IMR-90 (cell line): ENCODE data around the gene ITGAX. TPM values are rescaled to one million over a fixed set of nuclear protein-coding genes. Genes with fewer than 3 reads are reported as not detected.

ENCODE experiments used
- ATAC-seq: fragments of 200-7000 bp; cut with Tn5 transposase; 2 replicates; pipeline ENCODE4 v1.9.1; 2020; ENCODE audit warnings: low read depth, mild to moderate bottlenecking, moderate library complexity
- BruUV-seq: library from RNA; stranded (reverse); fragments of 400-500 nt; replicated peaks from 2 replicates; lab custom pipeline; 2021; lab: Mats Ljungman, UMichigan
- CTCF ChIA-PET: fragments of 300-600 bp; formaldehyde crosslinking; extraction: SDS; loops from one replicate; lab custom pipeline; 2021; ENCODE audit warnings: antibody characterized with exemption; lab: Yijun Ruan, JAX
- POLR2A ChIA-PET: fragments of 300-600 bp; sonication (Branson Sonifier 250); formaldehyde crosslinking; loops from one replicate; lab custom pipeline; 2022; ENCODE audit warnings: antibody characterized with exemption; ENCODE audit not compliant: unreplicated experiment; lab: Charles Lee
- DNase-seq: peaks from one replicate; pipeline ENCODE4 v3.0.0; 2013
- H2AFZ ChIP-seq: replicated peaks from 2 replicates; pipeline ENCODE3; 2013; ENCODE audit warnings: low read length, mild to moderate bottlenecking; ENCODE audit not compliant: poor library complexity
- H2AK5ac ChIP-seq: 2 replicates; pipeline ENCODE4 v1.6.1; 2013; ENCODE audit warnings: low read depth, low read length, inconsistent platforms
- H2AK9ac ChIP-seq: replicated peaks from 2 replicates; pipeline ENCODE3; 2013; ENCODE audit warnings: mild to moderate bottlenecking, low read depth, low read length, moderate library complexity; ENCODE audit not compliant: poor library complexity
- H2BK120ac ChIP-seq: 2 replicates; pipeline ENCODE4 v1.6.1; 2013; ENCODE audit warnings: low read depth, low read length, inconsistent platforms
- H2BK15ac ChIP-seq: 3 replicates; pipeline ENCODE4 v1.6.1; 2013; ENCODE audit warnings: low read depth, low read length, inconsistent platforms
- H2BK20ac ChIP-seq: 2 replicates; pipeline ENCODE4 v1.6.1; 2013; ENCODE audit warnings: low read depth, mild to moderate bottlenecking, inconsistent platforms, low read length, moderate library complexity
- H2BK5ac ChIP-seq: 2 replicates; pipeline ENCODE4 v1.6.1; 2013; ENCODE audit warnings: mild to moderate bottlenecking, low read depth, low read length, inconsistent platforms; ENCODE audit not compliant: poor library complexity, severe bottlenecking
- H3K14ac ChIP-seq: replicated peaks from 2 replicates; pipeline ENCODE4 v1.6.1; 2013; ENCODE audit warnings: low read depth, low read length, inconsistent platforms
- H3K18ac ChIP-seq: 2 replicates; pipeline ENCODE4 v1.6.1; 2013; ENCODE audit warnings: low read depth, low read length, control low read depth
- H3K23ac ChIP-seq: 2 replicates; pipeline ENCODE4 v1.6.1; 2013; ENCODE audit warnings: low read depth, low read length, inconsistent platforms
- H3K27ac ChIP-seq: 2 replicates; pipeline ENCODE4 v1.5.1; 2013; ENCODE audit warnings: mild to moderate bottlenecking, control low read depth, low read length; ENCODE audit not compliant: insufficient read depth
- H3K27me3 ChIP-seq: 2 replicates; pipeline ENCODE4 v1.6.1; 2013; ENCODE audit warnings: low read length; ENCODE audit not compliant: control insufficient read depth, insufficient read depth
- H3K36me3 ChIP-seq: 2 replicates; pipeline ENCODE4 v1.6.1; 2013; ENCODE audit warnings: low read length, mixed read lengths; ENCODE audit not compliant: control insufficient read depth, insufficient read depth
- H3K4ac ChIP-seq: 2 replicates; pipeline ENCODE4 v1.6.1; 2013; ENCODE audit warnings: low read depth, low read length, inconsistent platforms
- H3K4me1 ChIP-seq: 2 replicates; pipeline ENCODE4 v1.6.1; 2013; ENCODE audit warnings: low read length, mixed read lengths; ENCODE audit not compliant: control insufficient read depth, insufficient read depth
- H3K4me2 ChIP-seq: 2 replicates; pipeline ENCODE4 v1.6.1; 2013; ENCODE audit warnings: low read depth, mild to moderate bottlenecking, control low read depth, low read length, moderate library complexity
- H3K4me3 ChIP-seq: 2 replicates; pipeline ENCODE4 v1.5.1; 2013; ENCODE audit warnings: low read depth, mild to moderate bottlenecking, control low read depth, low read length, moderate library complexity; ENCODE audit not compliant: insufficient read depth
- H3K56ac ChIP-seq: 2 replicates; pipeline ENCODE4 v1.6.1; 2013; ENCODE audit warnings: low read length, inconsistent platforms; ENCODE audit not compliant: insufficient read depth; ENCODE audit errors: extremely low read depth
- H3K79me1 ChIP-seq, 2 experiments: 2 replicates each; pipeline ENCODE4 v1.6.1; 2013; ENCODE audit warnings: low read length in 2 of 2, inconsistent platforms in 1 of 2, low read depth in 1 of 2
- H3K9ac ChIP-seq: 2 replicates; pipeline ENCODE4 v1.6.1; 2013; ENCODE audit warnings: low read depth, low read length, control low read depth
- H3K9me1 ChIP-seq: 2 replicates; pipeline ENCODE4 v1.6.1; 2013; ENCODE audit warnings: low read length, inconsistent platforms; ENCODE audit not compliant: insufficient read depth
- H3K9me3 ChIP-seq: 2 replicates; pipeline ENCODE4 v1.6.1; 2013; ENCODE audit warnings: low read length; ENCODE audit not compliant: control insufficient read depth, insufficient read depth
- H4K20me1 ChIP-seq: 2 replicates; pipeline ENCODE4 v1.6.1; 2013; ENCODE audit warnings: low read length, inconsistent platforms; ENCODE audit not compliant: insufficient read depth
- H4K5ac ChIP-seq: 2 replicates; pipeline ENCODE4 v1.6.1; 2013; ENCODE audit warnings: mild to moderate bottlenecking, low read depth, low read length, control low read depth
- H4K8ac ChIP-seq, 2 experiments: 2 replicates each; pipeline ENCODE4 v1.6.1; 2013; ENCODE audit warnings: low read depth in 2 of 2, low read length in 2 of 2, control low read depth in 1 of 2, inconsistent platforms in 1 of 2
- H4K91ac ChIP-seq: 2 replicates; pipeline ENCODE4 v1.6.1; 2013; ENCODE audit warnings: low read depth, low read length, inconsistent platforms; ENCODE audit not compliant: insufficient read depth
- BHLHE40 ChIP-seq: fragments of 150-350 bp; IDR thresholded peaks from 2 replicates; pipeline ENCODE4 v1.6.1; 2016; ENCODE audit warnings: mild to moderate bottlenecking, low read depth, low read length
- CEBPB ChIP-seq: IDR thresholded peaks from 2 replicates; pipeline ENCODE4 v1.6.1; 2012; ENCODE audit warnings: low read depth, low read length, improper control_type of control experiment
- CHD1 ChIP-seq: IDR thresholded peaks from 2 replicates; pipeline ENCODE4 v1.6.1; 2012; ENCODE audit warnings: low read depth, low read length, improper control_type of control experiment
- FOS ChIP-seq: fragments of 150-350 bp; IDR thresholded peaks from 2 replicates; pipeline ENCODE4 v1.6.1; 2016; ENCODE audit warnings: low read depth, low read length
- MAFK ChIP-seq: IDR thresholded peaks from 2 replicates; pipeline ENCODE4 v1.6.1; 2012; ENCODE audit warnings: low read depth, low read length, improper control_type of control experiment
- MXI1 ChIP-seq: IDR thresholded peaks from 2 replicates; pipeline ENCODE4 v1.6.1; 2012; ENCODE audit warnings: low read depth, mild to moderate bottlenecking, low read length, moderate library complexity, borderline replicate concordance
- NFE2L2 ChIP-seq: fragments of 150-350 bp; IDR thresholded peaks from 2 replicates; pipeline ENCODE4 v1.6.1; 2016; ENCODE audit warnings: low read depth, mild to moderate bottlenecking, low read length
- POLR2A ChIP-seq: IDR thresholded peaks from 2 replicates; pipeline ENCODE4 v1.6.1; 2012; ENCODE audit warnings: mild to moderate bottlenecking, low read depth, low read length
- RAD21 ChIP-seq: IDR thresholded peaks from 2 replicates; pipeline ENCODE4 v1.6.1; 2012; ENCODE audit warnings: low read length, improper control_type of control experiment
- RCOR1 ChIP-seq: IDR thresholded peaks from 2 replicates; pipeline ENCODE4 v1.6.1; 2012; ENCODE audit warnings: mild to moderate bottlenecking, low read length, improper control_type of control experiment; ENCODE audit not compliant: insufficient replicate concordance
- RFX5 ChIP-seq: IDR thresholded peaks from 2 replicates; pipeline ENCODE4 v1.8.0; 2012; ENCODE audit warnings: low read depth, mild to moderate bottlenecking, low read length, moderate library complexity
- SMC3 ChIP-seq: fragments of 150-350 bp; IDR thresholded peaks from 2 replicates; pipeline ENCODE4 v1.6.1; 2016; ENCODE audit warnings: low read depth, mild to moderate bottlenecking, antibody characterized with exemption, low read length, moderate library complexity
- WGBS, 2 experiments: methylation state at CpG; one replicate each; pipeline versions ENCODE4 v1.1.5 to v1.1.7; 2013; ENCODE audit warnings: missing lambda C conversion rate in 2 of 2; ENCODE audit not compliant: insufficient read length in 1 of 2; ENCODE audit errors: extremely low coverage in 2 of 2; 5-methylcytosine and 5-hydroxymethylcytosine counted together
- dilution Hi-C: fragments of 300-500 bp; cut with HindIII; formaldehyde crosslinking; loops from one replicate; pipeline ENCODE4 v1.14.3; 2018; ENCODE audit warnings: low sequenced_read_pairs; ENCODE audit not compliant: unreplicated experiment
- in situ Hi-C: fragments of 300-500 bp; cut with MboI; formaldehyde crosslinking; loops from 3 replicates; pipeline ENCODE4 v1.14.3; 2019; ENCODE audit warnings: low sequenced_read_pairs, inconsistent platforms, mixed read lengths
- intact Hi-C: fragments of 100-400 bp; cut with micrococcal nuclease; formaldehyde crosslinking; loops from 2 replicates; pipeline ENCODE4 v1.10.0; 2022
- polyA plus RNA-seq, 3 experiments: library from polyadenylated mRNA; depleted of rRNA; stranded (reverse); fragments of >200 nt; gene quantifications; 2 replicates each; pipeline ENCODE4 v1.2.3, GENCODE V29; 2012; ENCODE audit warnings: low replicate concordance in 1 of 3
- total RNA-seq: library from RNA; depleted of rRNA; stranded (reverse); fragments of >200 nt; gene quantifications from 2 replicates; pipeline ENCODE4 v1.2.3, GENCODE V29; 2012
- TF ChIP-seq, protein P1 (sequence below): fragments of 150-350 bp; IDR thresholded peaks from 2 replicates; pipeline ENCODE4 v1.6.1; 2016; ENCODE audit warnings: low read depth, mild to moderate bottlenecking, low read length, moderate library complexity, borderline replicate concordance
- TF ChIP-seq, protein P2 (sequence below): fragments of 150-350 bp; IDR thresholded peaks from 2 replicates; pipeline ENCODE4 v1.6.1; 2017; ENCODE audit warnings: mild to moderate bottlenecking, antibody characterized with exemption, low read length, low read depth

The ITGAX gene
- total and polyA plus RNA-seq, 2 of the 4 experiments (the other 2 are of a cell fraction): 0.09 to 0.18 TPM

DNA sequence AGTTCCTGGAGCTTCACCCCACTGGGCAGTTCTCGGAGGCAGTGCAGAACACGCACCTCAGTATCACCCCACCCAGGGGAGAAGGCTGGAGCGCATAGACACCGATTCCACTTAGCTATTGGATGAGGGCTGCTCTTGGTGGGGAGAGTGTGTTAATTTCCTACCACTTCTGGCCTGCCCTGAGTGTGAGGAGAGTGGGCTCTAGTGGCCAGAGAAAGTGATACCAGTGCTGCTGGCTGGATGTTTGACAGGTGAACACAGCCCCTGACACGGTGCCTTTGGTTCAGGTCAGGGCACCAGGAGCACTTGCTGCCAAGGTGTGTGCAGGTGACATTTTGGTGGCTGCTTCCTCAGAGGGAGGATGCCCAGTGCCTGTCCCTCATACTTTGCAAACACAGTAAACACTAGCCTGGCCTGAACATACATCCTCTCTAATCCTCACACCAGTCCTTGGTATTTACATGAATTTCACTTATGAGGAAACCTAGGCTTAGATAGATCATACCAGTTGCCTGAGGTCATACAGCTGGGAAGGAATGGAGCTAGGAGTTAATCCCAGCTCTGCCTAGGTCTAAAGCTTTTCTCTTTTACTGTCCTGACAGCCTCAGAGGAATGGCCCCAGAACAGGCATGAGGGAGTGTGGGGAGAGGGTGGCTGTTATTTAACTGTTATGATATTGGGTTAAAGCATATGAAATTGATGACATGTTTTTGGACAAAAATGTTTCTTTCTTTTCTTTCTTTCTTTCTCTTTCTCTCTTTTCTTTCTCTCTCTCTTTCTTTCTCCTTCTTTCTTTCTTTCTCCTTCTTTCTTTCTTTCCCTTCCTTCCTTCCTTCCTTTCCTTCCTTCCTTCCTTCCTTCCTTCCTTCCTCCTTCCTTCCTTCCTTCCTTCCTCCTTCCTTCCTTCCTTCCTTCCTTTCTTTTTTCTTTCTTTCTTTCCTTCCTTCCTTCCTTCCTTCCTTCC is 21.0 kb upstream of the ITGAX start:
- DNase-seq (peak; percentile 13), ATAC-seq (peak; percentile 71)
- Histone ChIP-seq H2AK5ac (no peak overlapping the region), H2BK20ac (no peak overlapping the region), H2AFZ (no peak overlapping the region), H3K4ac (no peak overlapping the region), H2BK15ac (no peak overlapping the region), H4K91ac (no peak overlapping the region), H4K5ac (no peak overlapping the region), H3K36me3 (no peaks in the 10 kb centered on the region), H3K9me1 (no peaks in the 10 kb centered on the region), H3K4me1 (no peaks in the 10 kb centered on the region), H3K4me2 (no peak overlapping the region), H3K9me3 (no peaks in the 10 kb centered on the region; the same call in 1 of the 2 replicates), H2BK5ac (no peak overlapping the region), H4K20me1 (no peaks in the 10 kb centered on the region), H3K18ac (no peak overlapping the region), H3K23ac (no peak overlapping the region), H3K79me1 (no peaks in the 10 kb centered on the region), H3K27ac (no peak overlapping the region), H3K14ac (no peak overlapping the region), H3K4me3 (no peak overlapping the region), H3K56ac (no peak overlapping the region), H2BK120ac (no peak overlapping the region), H4K8ac (no peak overlapping the region), H3K27me3 (peaks cover 27% of the 10 kb centered on the region), H3K9ac (no peak overlapping the region), H2AK9ac (peak overlapping the region; percentile 78)
- 40% methylated on average over 1 of the region's 5 CpGs; no CpG with 5 or more reads in 1 of the 2 experiments for WGBS, 2 experiments
- POLR2A ChIA-PET: no interaction called here
- no TSS peak for BruUV-seq
- CTCF ChIA-PET: interaction anchor here (0.6 kb wide), 1 partner anchor 135 kb away, joined by 3 read pairs; no protein-coding TSS in a partner anchor
- intact Hi-C loops (no loop called here), dilution Hi-C loops (no loop called here), in situ Hi-C loops (no loop called here)
- TF ChIP-seq, protein P1, sequence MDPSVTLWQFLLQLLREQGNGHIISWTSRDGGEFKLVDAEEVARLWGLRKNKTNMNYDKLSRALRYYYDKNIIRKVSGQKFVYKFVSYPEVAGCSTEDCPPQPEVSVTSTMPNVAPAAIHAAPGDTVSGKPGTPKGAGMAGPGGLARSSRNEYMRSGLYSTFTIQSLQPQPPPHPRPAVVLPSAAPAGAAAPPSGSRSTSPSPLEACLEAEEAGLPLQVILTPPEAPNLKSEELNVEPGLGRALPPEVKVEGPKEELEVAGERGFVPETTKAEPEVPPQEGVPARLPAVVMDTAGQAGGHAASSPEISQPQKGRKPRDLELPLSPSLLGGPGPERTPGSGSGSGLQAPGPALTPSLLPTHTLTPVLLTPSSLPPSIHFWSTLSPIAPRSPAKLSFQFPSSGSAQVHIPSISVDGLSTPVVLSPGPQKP: no peak
- TF ChIP-seq, protein P2, sequence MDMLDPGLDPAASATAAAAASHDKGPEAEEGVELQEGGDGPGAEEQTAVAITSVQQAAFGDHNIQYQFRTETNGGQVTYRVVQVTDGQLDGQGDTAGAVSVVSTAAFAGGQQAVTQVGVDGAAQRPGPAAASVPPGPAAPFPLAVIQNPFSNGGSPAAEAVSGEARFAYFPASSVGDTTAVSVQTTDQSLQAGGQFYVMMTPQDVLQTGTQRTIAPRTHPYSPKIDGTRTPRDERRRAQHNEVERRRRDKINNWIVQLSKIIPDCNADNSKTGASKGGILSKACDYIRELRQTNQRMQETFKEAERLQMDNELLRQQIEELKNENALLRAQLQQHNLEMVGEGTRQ: no peak
- TF ChIP-seq NFE2L2 (no peak), FOS (no peak), SMC3 (no peak), CEBPB (no peak), MXI1 (no peak), CHD1 (no peak), RAD21 (no peak), POLR2A (no peak), RFX5 (no peak), BHLHE40 (no peak), RCOR1 (no peak), MAFK (no peak)
